Adipose tissue (tissue), 3 donors: ENCODE measurements around the gene JAK2. TPM values are rescaled to one million over a fixed set of nuclear protein-coding genes. Genes with fewer than 3 reads are reported as not detected.
"Not testable (repeated sequence)": the region's sequence is repeated elsewhere in the genome, so short reads cannot be mapped to it uniquely, and the experiment has no call there.

ENCODE experiments used
- H3K27ac ChIP-seq: one replicate; pipeline ENCODE4 v1.5.1; 2013; ENCODE audit warnings: low read depth, low read length
- WGBS, 3 donors: extraction: QIAGEN DNeasy Blood & Tissue Kit; methylation state at CpG; one replicate each; pipeline ENCODE4 v1.1.7; 2013; 5-methylcytosine and 5-hydroxymethylcytosine counted together
- polyA plus RNA-seq, 3 donors: library from polyadenylated mRNA; stranded (reverse); fragments of 200-250 nt; gene quantifications; one replicate each; pipeline ENCODE4 v1.2.3, GENCODE V29; 2013
- donor health status: healthy with polysubstance abuse.
- donor health status: Bipolar disorder and iron deficiency.
- donor health status: healthy.

The JAK2 gene
- polyA plus RNA-seq, 3 donors: 1.9 to 13.7 (median 7.6) TPM

DNA sequence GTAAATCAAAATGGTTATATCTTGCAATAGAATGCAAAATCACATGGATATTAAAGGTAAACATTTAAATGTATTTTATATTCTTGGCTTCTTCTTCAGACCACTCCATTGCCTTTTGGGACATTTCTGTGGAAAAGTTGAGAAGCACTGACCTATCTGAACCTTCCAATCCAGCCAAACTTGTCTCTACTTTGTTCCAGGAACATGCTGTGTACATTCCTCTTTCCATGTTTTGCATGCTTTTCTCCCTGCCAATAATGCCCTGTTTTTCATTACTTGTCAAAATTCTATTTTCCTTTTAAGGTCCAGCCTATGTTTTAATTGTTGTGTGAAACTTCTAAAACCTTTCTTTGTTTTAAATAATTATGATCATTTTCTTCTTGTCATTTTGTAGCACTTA, 28.3 kb downstream of the JAK2 start:
- H3K27ac ChIP-seq: no peak overlapping the region

DNA sequence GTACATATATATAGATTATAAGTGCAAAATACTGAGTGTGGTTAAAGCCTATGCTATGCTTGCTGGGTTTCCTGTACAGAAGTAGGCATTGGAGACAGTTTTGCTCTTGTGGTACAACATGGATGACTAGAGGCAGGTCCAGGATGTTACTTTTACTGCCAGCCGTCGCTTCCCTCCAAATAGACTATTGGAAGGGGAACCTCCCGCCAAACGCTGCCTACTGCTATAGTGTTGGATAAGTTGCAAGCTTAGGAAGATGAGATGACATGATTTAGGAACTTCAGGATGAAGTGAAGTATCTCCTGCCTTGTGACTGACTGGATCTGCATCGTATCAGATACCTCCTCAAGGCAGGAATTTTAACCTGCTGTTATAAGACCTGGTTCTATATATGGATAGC, 30.9 kb downstream of the JAK2 start:
- whole genome bisulfite sequencing, 3 donors: 84 to 94% (median 89%) methylated on average over 5 of the region's 5 CpGs
- H3K27ac ChIP-seq: no peak overlapping the region

DNA sequence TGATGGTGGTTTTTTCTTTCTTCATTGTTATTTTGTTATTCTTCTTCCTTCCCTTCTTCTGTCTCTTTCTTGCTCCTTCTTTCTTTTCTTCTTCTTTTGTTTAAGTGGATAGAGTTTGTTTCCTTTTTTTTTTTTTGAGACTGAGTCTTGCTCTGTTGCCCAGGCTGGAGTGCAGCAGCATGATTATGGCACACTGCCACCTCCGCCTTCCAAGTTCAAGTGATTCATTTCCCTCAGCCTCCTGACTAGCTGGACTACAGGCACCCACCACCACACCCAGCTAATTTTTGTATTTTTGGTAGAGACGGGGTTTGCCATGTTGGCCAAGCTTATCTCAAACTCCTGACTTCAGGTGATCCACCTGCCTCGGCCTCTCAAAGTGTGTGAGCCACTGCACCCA, 40.3 kb downstream of the JAK2 start:
- no peak overlapping the region for H3K27ac ChIP-seq
- 92 to 95% (median 94%) methylated on average over 3 of the region's 3 CpGs for WGBS, 3 donors

DNA sequence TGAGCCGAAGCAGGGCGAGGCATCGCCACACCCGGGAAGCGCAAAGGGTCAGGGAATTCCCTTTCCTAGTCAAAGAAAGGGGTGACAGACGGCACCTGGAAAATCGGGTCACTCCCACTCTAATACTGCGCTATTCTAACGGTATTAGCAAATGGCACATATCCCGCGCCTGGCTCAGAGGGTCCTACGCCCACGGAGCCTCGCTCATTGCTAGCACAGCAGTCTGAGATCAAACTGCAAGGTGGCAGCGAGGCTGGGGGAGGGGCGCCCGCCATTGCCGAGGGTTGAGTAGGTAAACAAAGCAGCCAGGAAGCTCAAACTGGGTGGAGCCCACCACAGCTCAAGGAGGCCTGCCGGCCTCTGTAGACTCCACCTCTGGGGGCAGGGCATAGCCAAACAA, 46.9 kb downstream of the JAK2 start:
- 96% methylated on average over 19 of the region's 19 CpGs for WGBS, 3 donors
- not testable (repeated sequence) for H3K27ac ChIP-seq

DNA sequence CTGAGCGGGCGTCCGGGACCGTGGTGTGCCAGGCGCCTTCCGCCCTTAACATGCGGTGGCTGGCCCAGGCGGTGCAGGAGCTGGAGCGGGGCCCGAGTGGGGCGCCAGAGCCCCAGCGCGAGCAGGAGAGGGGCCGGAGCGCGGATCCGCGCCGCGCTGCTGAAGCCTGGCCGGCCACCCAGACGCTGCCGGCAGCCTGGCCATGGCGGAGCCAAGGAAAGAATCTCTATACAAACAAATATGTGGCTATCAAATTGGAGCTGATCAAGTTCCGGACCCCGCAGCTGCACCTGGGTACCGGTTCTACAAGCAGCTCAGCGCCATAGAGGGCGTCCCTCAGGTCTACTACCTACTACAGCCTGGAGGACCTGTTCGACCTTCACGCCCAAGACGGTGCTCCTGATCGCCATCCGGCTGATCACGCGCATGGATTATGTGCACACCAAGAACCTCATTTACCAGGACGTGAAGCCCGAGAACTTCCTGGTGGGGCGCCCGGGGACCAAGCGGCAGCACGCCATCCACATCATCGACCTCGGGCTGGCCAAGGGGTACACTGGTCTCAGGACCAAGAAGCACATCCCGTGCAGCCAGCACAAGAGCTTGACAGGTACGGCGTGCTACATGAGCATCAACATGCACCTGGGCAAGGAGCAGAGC, 55.8 kb downstream of the JAK2 start:
- 97 to 98% (median 98%) methylated on average over 47 of the region's 47 CpGs for WGBS, 3 donors
- no peak overlapping the region for H3K27ac ChIP-seq

DNA sequence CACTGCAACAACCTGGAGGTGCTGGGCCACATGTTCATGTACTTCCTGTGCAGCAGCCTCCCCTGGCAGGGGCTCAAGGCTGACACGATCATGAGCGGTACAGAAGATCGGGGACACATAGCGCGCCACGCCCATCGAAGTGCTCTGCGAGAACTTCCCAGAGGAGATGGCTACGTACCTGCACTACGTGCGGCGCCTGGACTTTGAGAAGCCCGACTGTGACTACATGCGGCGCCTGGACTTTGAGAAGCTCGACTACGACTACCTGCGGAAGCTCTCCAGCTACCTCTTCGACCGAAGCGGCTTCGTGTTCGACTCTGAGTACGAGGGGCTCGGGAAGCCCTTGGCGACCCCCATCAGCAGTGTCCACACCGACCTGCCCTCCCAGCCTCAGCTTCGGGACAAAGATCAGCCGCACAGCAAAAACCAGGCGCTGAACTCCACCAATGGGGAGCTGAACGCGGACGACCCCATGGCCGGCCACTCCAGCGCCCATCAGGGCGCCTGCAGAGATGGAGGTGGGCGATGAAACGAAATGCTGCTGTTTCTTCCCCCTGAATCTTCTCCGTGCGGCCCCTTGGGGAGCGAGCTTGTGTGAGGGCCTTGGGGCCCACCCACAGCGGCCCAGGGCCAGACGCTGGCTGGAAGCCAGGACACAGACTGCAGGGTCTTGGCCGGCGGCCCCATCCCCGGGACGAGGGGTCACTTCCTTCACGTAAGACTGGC, 56.5 kb downstream of the JAK2 start:
- WGBS, 3 donors: 97 to 98% (median 98%) methylated on average over 47 to 48 of the region's 48 CpGs
- no peak overlapping the region for H3K27ac ChIP-seq

DNA sequence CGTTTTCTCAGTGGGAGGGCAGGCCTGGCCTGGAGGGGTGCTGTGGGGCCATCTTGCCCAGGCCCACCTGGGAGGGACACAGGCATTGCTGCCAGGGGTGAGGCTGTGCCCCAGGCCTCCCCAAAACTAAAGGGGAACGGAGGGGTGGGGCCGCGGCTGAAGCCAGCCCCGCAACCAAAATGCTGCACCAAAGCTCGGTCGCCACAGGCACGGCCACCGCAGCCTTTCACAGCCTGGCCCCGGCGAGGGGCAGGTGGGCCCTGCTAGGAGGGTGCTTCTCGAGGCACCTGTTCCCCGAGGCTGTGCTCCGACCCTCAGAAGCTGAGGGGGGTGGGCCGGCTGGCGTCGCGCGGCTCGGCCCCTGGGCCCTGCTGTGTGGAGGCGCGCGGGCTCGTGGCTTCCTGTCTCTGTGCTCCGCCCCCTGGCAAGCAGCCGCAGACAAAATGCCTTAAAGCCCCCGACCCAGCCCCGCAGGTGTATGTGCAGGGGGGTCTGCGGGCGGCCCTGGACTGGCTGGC, 57.6 kb downstream of the JAK2 start:
- H3K27ac ChIP-seq: no peak overlapping the region
- WGBS, 3 donors: 79 to 89% (median 88%) methylated on average over 27 to 30 of the region's 30 CpGs

DNA sequence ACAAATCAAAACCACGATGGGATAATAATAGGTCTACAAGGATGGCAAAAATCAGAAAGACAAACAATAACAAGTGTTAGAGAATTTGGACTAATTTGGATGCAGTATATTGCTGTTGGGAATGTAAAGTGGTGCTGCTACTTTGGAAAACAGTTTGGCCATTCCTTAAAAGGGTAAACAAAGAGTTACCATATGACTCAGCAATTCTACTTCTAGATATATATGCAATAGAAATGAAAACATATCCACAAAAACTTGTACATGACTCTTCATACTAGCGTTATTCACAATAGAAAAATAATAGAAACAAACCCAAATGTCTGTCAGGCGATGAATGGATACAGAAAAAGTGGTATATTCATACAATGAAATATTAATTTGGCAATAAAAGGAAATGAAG, 58.3 kb downstream of the JAK2 start:
- WGBS, 3 donors: 93 to 95% (median 94%) methylated on average over 3 of the region's 3 CpGs
- H3K27ac ChIP-seq: no peak overlapping the region

DNA sequence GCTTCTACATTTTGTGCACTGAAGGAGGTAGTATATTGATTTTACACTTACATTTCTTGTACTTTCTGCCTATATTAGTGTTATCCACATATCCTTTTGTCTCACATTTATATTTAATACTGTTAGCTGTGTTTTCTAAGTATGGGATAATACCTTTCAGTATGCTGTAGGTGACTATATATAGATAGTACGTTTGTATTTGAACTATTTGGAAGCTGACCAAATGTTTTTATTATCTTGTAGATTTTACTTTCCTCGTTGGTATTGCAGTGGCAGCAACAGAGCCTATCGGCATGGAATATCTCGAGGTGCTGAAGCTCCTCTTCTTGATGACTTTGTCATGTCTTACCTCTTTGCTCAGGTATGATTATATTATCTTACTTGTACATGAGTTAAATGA, 59.1 kb downstream of the JAK2 start:
- H3K27ac ChIP-seq: no peak overlapping the region
- 67 to 90% (median 86%) methylated on average over 4 of the region's 4 CpGs for WGBS, 3 donors

DNA sequence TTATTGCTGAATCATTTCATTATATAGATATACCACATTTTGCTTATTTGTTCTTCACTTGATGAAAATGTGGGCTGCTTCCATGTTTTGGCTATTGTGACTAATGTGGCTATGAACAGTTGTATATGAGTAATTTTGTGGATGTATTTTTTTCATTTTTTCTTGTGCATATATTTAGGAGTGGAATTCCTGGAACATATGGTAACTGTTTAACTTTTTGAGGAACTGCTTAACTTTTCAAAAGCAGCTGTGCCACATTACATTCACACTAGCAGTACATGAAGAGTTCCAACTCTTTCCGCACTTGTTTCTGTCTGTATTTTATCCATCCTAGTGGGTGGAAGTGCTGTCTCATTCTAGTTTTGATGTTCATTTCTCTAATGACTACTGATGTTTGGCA, 67.8 kb downstream of the JAK2 start:
- 94 to 98% (median 96%) methylated on average over 1 of the region's 1 CpG for WGBS, 3 donors

DNA sequence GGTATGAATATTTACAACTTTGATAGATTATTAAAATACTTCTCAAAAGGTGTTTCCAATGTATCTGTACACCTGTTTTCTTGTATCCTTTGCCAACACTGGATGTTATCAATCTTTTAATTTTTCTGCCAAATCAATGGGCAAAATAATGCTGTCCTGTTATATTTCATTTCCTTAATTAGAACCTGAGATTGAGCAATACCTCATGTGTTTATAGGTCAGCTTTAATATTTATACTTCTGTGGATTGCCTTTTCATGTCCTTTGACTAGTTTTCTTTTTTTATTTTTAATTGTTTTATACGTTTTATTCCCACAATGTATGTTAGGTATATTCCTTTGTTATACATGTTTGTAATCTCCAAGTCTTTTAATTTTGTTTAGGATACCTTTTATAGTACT, 77.6 kb downstream of the JAK2 start:
- no peak overlapping the region for H3K27ac ChIP-seq
- 56 to 88% (median 57%) methylated on average over 1 of the region's 1 CpG for WGBS, 3 donors

More for the DNA sequence above, 67.8 kb downstream of the JAK2 start:
- no peak overlapping the region for H3K27ac ChIP-seq

DNA sequence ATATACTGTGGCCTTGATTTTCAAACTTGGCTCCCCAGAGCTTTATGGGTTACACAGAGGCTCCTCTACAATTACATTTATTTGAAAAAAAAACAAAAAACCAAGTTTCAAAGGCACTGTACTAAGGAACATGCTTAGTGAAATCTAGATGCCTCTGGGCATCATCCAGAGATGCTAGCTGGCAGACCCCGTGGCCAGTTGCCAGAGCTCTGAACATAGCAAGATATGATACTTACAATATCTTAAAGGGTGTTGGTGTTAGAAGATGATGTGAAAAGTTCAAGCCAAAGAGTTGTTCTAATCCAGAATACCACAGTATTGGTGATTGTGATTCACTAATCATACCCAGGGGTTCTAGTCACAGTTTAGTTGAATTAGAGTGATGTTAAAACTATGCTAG, 87.8 kb downstream of the JAK2 start:
- 86 to 92% (median 89%) methylated on average over 1 of the region's 1 CpG for WGBS, 3 donors

DNA sequence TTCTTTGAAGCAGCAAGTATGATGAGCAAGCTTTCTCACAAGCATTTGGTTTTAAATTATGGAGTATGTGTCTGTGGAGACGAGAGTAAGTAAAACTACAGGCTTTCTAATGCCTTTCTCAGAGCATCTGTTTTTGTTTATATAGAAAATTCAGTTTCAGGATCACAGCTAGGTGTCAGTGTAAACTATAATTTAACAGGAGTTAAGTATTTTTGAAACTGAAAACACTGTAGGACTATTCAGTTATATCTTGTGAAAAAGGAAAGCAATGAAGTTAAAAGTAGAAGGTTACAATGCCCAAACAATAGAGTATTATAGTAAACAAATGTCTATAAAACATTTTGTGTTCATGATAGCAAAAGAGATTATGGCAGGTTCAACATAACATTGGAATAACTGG, 88.6 kb downstream of the JAK2 start:
- 83 to 93% (median 85%) methylated on average over 1 of the region's 1 CpG for WGBS, 3 donors
- H3K27ac ChIP-seq: no peak overlapping the region

More for the DNA sequence above, 87.8 kb downstream of the JAK2 start:
- no peak overlapping the region for H3K27ac ChIP-seq

DNA sequence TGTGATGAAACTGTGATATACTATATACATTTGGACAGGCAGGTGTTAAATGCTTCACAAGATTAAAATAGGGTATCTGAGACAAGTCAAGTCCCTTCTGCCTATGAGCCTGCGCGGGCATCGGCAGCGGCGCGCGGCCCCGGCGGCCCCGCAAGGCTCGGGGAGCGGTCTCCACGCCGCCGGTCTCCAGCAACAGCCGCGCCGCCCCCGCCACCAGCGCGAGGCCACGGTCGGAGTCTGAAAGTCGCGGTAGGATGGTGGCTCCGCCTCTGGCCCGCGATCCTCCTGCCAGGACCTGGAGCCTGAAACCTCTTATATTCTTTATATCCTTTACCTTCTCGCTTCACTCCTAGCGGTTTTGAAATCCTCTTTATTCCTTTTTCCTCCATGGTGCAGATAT, 100.9 kb downstream of the JAK2 start:
- WGBS, 3 donors: 73 to 82% (median 80%) methylated on average over 30 of the region's 30 CpGs

DNA sequence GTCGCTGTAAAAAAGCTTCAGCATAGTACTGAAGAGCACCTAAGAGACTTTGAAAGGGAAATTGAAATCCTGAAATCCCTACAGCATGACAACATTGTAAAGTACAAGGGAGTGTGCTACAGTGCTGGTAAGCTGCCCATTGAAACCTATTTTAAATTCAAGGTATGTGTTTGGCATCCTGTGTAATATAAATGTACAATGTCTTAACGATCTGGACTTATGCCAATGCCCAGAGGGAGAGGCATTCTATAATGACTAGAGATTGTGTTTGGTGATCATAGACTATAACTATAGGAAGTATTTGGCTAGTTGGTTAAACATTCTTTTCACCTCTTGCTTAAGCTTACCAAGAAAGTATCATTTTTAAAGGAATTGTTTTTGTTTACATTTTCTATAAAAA, 104.7 kb downstream of the JAK2 start:
- WGBS, 3 donors: 85 to 94% (median 89%) methylated on average over 2 of the region's 2 CpGs

More for the DNA sequence above, 100.9 kb downstream of the JAK2 start:
- no peak overlapping the region for H3K27ac ChIP-seq

DNA sequence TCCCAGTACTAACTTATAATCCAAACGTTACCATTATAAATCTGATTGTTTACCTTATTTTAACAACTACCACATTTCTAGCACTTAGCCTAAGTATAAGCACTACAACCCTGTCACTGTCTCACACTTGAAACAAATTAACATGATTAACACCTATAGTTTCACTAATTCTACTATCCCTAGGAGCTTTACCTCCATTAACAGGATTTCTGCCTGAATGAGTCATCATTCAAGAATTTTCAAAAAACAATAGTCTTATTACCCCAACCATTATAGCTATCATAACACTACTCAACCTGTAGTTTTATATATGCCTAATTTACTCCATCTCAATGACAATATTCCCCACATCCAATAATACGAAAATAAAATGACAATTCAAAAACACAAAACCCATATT, 110.7 kb downstream of the JAK2 start:
- 88 to 92% (median 92%) methylated on average over 2 of the region's 2 CpGs for WGBS, 3 donors
- no peak overlapping the region for H3K27ac ChIP-seq

More for the DNA sequence above, 104.7 kb downstream of the JAK2 start:
- H3K27ac ChIP-seq: no peak overlapping the region

DNA sequence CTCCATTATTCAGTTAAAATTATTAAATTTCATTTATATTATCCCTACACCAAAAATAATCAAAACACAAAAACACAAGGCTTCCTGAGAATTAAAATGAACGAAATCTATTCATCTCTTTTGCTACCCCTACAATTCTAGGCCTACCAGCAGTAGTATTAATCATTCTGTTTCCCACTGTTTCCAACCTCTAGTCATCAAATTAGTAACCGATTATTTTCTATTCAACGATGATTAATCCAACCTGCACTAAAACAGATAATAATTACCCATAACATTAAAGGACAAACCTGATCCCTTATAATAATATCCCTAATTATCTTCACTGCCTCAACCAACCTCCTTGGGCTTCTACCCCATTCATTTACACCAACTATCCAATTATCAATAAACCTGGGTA, 114.4 kb downstream of the JAK2 start:
- H3K27ac ChIP-seq: no peak overlapping the region
- 85 to 97% (median 97%) methylated on average over 3 of the region's 3 CpGs for WGBS, 3 donors

DNA sequence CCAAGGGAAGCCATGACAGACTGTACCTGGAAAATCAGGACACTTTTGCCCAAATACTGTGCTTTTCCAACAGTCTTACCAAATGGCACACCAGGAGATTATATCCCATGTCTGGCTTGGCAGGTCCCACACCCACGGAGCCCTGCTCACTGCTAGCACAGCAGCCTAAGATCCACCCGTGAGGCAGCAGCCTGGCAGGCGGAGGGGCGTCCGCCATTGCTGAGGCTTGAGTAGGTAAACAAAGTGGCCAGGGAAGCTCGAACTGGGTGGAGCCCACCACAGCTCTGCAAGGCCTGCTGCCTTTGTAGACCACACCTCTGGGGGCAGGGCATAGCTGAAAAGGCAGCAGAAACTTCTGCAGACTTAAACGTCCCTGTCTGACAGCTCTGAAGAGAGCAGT, 116.1 kb downstream of the JAK2 start:
- 91 to 95% (median 95%) methylated on average over 7 of the region's 7 CpGs for WGBS, 3 donors
- not testable (repeated sequence) for H3K27ac ChIP-seq

DNA sequence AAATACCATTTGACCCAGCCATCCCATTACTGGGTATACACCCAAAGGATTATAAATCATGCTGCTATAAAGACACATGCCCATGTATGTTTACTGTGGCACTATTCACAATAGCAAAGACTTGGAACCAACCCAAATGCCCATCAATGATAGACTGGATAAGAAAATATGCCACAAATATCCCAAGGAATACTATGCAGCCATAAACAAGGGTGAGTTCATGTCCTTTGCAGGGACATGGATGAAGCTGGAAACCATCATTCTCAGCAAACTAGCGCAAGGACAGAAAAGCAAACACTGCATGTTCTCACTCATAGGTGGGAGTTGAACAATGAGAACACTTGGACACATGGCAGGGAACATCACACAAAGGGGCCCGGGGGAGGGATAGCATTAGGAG, 121.4 kb downstream of the JAK2 start:
- H3K27ac ChIP-seq: not testable (repeated sequence)
- 99 to 100% (median 100%) methylated on average over 2 of the region's 2 CpGs for WGBS, 3 donors
